DOHH2 (cell line): ENCODE data around the gene NTMT1.
A peak's percentile ranks its signal among the peaks of the same experiment; 100 is the strongest.

Source experiments
- CTCF ChIP-seq: fragments of 200-600 bp; sonication (generic); IDR thresholded peaks from one replicate; pipeline ENCODE4 v1.5.1; 2014; ENCODE audit warnings: antibody characterized with exemption, mild to moderate bottlenecking, low read depth, low read length; ENCODE audit not compliant: poor library complexity, severe bottlenecking
- EZH2phosphoT487 ChIP-seq: fragments of 200-600 bp; sonication (generic); IDR thresholded peaks from 2 replicates; pipeline ENCODE4 v1.6.1; 2017; ENCODE audit warnings: borderline replicate concordance, mild to moderate bottlenecking, antibody characterized with exemption, low read length, moderate library complexity, mixed read lengths

DNA sequence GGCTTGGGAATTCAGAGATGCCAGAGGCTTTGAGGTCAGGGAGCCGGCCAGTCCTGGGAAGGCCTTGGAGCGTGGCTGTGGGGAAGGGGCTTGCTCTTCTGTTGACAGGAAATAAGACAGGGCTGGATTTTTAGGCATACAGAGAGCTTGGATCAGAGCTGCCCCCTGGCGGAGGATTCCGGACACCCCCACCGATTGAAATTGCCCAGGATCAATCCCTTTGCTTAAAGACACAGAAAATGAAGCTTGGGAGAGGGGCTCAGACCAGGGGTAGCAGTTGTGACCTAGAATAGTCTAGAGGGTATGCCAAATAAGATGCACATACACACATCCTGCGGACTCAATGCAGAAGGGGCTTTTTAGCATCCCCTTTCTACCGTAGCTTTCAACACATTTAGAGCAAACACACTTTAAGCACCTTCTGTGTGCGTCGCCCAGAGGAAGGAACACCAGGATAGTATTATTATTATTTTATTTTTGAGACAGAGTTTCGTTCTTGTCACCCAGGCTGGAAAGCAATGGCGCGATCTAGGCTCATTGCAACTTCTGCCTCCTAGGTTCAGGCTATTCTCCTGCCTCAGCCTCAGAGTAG lies 1.7 kb upstream of the NTMT1 start:
- TF ChIP-seq CTCF (peak; percentile 85), EZH2phosphoT487 (no peak)
